ENCODE measurements around the gene TBC1D22A.
A peak's percentile ranks its signal among the peaks of the same experiment; 100 is the strongest.

The TBC1D22A gene

DNA sequence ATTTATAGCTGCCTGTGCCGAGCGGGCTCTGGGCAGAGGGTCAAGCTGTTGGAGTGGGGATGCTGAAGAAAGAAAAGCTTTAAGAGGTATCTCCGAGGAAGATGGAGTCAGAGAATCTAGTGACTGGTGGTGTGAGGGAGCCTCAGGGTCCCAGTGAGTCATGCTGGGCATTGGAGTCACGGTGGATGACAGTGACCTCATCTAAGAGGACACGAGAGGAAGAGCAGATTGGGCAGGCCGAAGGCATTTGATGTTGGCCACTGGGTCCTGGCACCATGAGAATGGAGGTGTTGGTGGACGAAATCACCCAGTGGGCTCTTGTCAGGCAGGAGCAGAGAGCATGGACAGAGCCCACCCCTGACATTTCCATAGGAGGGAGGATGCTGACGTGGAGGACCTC is 68.4 kb downstream of the TBC1D22A start:
- Histone ChIP-seq H3K9ac (no peak overlapping the region), H4K20me1 (peaks cover 10 to 82% (median 48%) of the 10 kb centered on the region in 11 experiments; a peak in 20 of 22 replicates), H3K4me3 (no peak overlapping the region), H3K4me2 (peak overlapping the region in 2 of 11 experiments; percentile 15 to 57; a peak in 3 of 22 replicates), H3K4me1 (peaks cover 0 to 29% (median 6%) of the 10 kb centered on the region in 10 experiments; a peak in 11 of 20 replicates), H3K36me3 (peaks cover 79 to 100% (median 95%) of the 10 kb centered on the region in 11 experiments), H3K27me3 (no peaks in the 10 kb centered on the region), H3K27ac (no peak overlapping the region), H3K9me3 (replicated peaks in 1 of 11) (peaks cover 31 to 51% (median 42%) of the 10 kb centered on the region in 11 experiments)
- no peak for TF ChIP-seq Cebpa-rat (IDR thresholded peaks at IDR 0.05)

GRCh38 chr22:46833228-46833627 is 70.8 kb downstream of the TBC1D22A start:
- H3K4me2 ChIP-seq, result no peak overlapping the region
- H3K36me3 ChIP-seq, result peaks cover 61 to 93% (median 86%) of the 10 kb centered on the region in 11 experiments
- no peak overlapping the region for H3K4me3 ChIP-seq
- no peaks in the 10 kb centered on the region for H3K27me3 ChIP-seq
- peaks cover 3 to 59% (median 31%) of the 10 kb centered on the region in 11 experiments; a peak in 17 of 22 replicates for H4K20me1 ChIP-seq
- H3K9me3 ChIP-seq (replicated peaks in 1 of 11), result peaks cover 45 to 72% (median 64%) of the 10 kb centered on the region in 11 experiments
- TF ChIP-seq Cebpa-rat (IDR thresholded peaks at IDR 0.05), result no peak
- no peak overlapping the region for H3K27ac ChIP-seq
- H3K9ac ChIP-seq, result no peak overlapping the region
- H3K4me1 ChIP-seq, result peaks cover 0 to 29% (median 3%) of the 10 kb centered on the region in 10 experiments; a peak in 8 of 20 replicates

DNA sequence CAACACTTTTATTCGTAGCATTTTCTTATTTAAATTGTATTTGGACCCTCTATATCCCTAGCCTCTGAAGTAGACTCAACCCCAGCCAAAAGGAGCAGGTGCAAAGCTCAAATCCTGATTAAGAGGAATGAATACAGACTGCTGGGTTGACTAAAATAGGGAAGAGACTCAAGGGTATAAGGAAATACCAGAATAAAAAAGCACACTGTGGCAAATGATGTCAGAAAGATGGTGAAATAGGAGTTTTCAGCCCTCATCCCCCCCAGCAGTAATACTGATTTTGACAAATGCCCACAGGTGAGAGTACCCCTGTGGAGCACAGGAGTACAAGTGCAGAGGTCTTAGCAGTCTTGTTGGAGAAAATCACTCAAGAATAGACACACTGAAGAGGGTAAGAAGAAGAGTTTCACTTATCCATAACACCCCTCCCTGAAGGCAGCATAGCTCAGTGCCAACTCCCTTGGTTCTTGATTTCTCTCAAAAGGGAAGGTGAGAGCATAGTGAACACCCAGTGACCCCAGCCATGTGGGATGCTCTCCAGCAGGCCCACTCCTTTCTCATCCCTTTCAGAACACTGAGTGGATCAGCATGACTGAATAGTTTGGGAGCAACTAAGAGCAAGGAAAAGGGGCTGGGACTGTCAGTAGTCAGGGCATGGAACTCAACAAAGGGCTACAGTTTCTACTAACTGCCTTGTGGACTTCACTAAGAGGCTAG is 71.7 kb downstream of the TBC1D22A start:
- Histone ChIP-seq H3K4me3 (peak overlapping the region in 2 of 10 experiments; percentile 19 to 26; a peak in 2 of 20 replicates), H3K36me3 (peaks cover 52 to 93% (median 78%) of the 10 kb centered on the region in 11 experiments), H3K4me2 (no peak overlapping the region), H4K20me1 (peaks cover 0 to 49% (median 22%) of the 10 kb centered on the region in 11 experiments; a peak in 15 of 22 replicates), H3K9me3 (replicated peaks in 1 of 11) (peaks cover 45 to 82% (median 68%) of the 10 kb centered on the region in 11 experiments), H3K27ac (no peak overlapping the region), H3K4me1 (peaks cover 0 to 29% (median 3%) of the 10 kb centered on the region in 10 experiments; a peak in 8 of 20 replicates), H3K9ac (no peak overlapping the region), H3K27me3 (no peaks in the 10 kb centered on the region)
- TF ChIP-seq Cebpa-rat (IDR thresholded peaks at IDR 0.05), result no peak

DNA sequence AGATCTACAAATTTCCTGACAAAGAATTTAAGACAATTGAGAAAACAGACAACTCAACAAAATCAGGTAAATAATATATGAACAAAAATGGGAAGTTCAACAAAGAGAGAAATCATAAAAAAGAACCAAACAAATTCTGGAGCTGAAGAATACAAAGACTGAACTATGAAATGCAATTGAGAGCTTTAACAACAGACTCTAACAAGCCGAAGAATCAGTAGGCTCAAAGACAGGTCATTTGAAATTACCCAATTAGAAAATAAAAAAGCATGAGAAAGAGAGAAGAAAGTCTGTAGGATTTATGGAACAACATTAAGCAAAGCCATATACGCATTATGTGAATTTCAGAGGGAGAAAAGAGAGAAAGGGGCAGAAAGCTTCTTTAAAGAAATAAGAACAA is 72.8 kb downstream of the TBC1D22A start:
- peaks cover 0 to 38% (median 11%) of the 10 kb centered on the region in 11 experiments; a peak in 13 of 22 replicates for H4K20me1 ChIP-seq
- peaks cover 45 to 82% (median 68%) of the 10 kb centered on the region in 11 experiments for H3K9me3 ChIP-seq (replicated peaks in 1 of 11)
- H3K9ac ChIP-seq, result no peak overlapping the region
- peaks cover 47 to 89% (median 70%) of the 10 kb centered on the region in 11 experiments for H3K36me3 ChIP-seq
- no peaks in the 10 kb centered on the region for H3K27me3 ChIP-seq
- TF ChIP-seq Cebpa-rat (IDR thresholded peaks at IDR 0.05), result no peak
- H3K4me1 ChIP-seq, result peaks cover 0 to 19% (median under 1%) of the 10 kb centered on the region in 10 experiments; a peak in 8 of 20 replicates
- H3K4me3 ChIP-seq, result 0 out of 20 replicates have a peak overlapping the region, but pooled peaks of 1 of the 10 experiments have one; percentile 2
- no peak overlapping the region for H3K4me2 ChIP-seq
- no peak overlapping the region for H3K27ac ChIP-seq

DNA sequence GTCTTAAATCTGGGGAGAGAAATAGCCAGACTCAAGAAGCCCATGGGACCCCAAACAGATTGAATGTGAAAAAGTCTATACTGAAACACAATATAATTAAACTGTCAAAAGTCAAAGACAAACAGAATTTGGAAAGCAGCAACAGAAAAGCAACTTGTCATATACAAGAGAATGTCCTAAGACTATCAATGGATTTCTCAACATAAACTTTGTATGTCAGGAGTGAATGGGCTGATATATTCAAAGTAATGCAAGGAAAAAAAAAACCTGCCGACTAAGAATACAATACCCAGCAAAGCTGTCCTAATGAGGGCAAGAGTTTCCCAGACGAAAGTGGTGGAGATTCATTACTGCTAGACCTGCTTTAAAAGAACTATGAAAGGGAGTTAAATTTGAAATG is 73.2 kb downstream of the TBC1D22A start:
- TF ChIP-seq Cebpa-rat (IDR thresholded peaks at IDR 0.05), result no peak
- Histone ChIP-seq H3K9me3 (replicated peaks in 1 of 11) (peaks cover 45 to 82% (median 68%) of the 10 kb centered on the region in 11 experiments), H3K4me3 (0 out of 20 replicates have a peak overlapping the region, but pooled peaks of 1 of the 10 experiments have one; percentile 2), H4K20me1 (peaks cover 0 to 38% (median 7%) of the 10 kb centered on the region in 11 experiments; a peak in 11 of 22 replicates), H3K27ac (no peak overlapping the region), H3K9ac (no peak overlapping the region), H3K4me2 (no peak overlapping the region), H3K36me3 (peaks cover 47 to 88% (median 66%) of the 10 kb centered on the region in 11 experiments), H3K27me3 (no peaks in the 10 kb centered on the region), H3K4me1 (peaks cover 0 to 15% (median 0%) of the 10 kb centered on the region in 10 experiments; a peak in 6 of 20 replicates)

- Histone ChIP-seq H3K4me3 (no peak overlapping the region), H3K9ac (no peak overlapping the region), H3K27me3 (no peaks in the 10 kb centered on the region), H3K4me2 (no peak overlapping the region), H3K36me3 (peaks cover 14 to 84% (median 28%) of the 10 kb centered on the region in 11 experiments; a peak in 19 of 22 replicates), H3K9me3 (replicated peaks in 1 of 11) (peaks cover 7 to 28% (median 20%) of the 10 kb centered on the region in 11 experiments; a peak in 20 of 22 replicates), H3K27ac (no peak overlapping the region), H4K20me1 (peaks cover 25 to 63% (median 46%) of the 10 kb centered on the region in 11 experiments), H3K4me1 (peaks cover 0 to 22% (median 15%) of the 10 kb centered on the region in 10 experiments; a peak in 15 of 20 replicates)
- TF ChIP-seq Cebpa-rat (IDR thresholded peaks at IDR 0.05), result no peak
These were observed 79.1 kb downstream of the TBC1D22A start for GRCh38 chr22:46841522-46841921.

DNA sequence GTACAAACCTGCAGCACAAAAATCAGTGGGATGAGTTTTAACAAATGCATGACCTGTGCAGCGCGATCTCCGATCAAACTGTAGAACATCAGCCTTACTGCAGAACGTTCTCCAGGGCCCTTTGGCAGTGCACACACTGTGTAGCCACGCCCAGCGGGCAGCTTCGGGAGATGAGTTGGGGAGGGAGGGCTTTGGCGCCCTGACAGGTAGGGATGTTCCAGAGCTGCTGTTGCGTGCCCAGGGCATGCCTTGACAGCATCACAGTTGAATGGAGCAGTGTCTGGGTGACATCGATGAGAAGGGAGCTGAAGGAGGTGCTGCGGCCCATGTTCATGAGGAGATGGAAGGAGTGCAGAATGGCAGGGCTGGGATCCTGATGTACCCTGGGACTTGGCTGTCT is 80.2 kb downstream of the TBC1D22A start:
- no peaks in the 10 kb centered on the region for H3K27me3 ChIP-seq
- H3K9ac ChIP-seq, result no peak overlapping the region
- no peak overlapping the region for H3K4me3 ChIP-seq
- peaks cover 33 to 74% (median 57%) of the 10 kb centered on the region in 11 experiments for H4K20me1 ChIP-seq
- H3K27ac ChIP-seq, result no peak overlapping the region
- TF ChIP-seq Cebpa-rat (IDR thresholded peaks at IDR 0.05), result no peak
- peaks cover 0 to 27% (median 15%) of the 10 kb centered on the region in 10 experiments; a peak in 15 of 20 replicates for H3K4me1 ChIP-seq
- peaks cover 14 to 85% (median 33%) of the 10 kb centered on the region in 11 experiments; a peak in 18 of 22 replicates for H3K36me3 ChIP-seq
- no peak overlapping the region for H3K4me2 ChIP-seq
- H3K9me3 ChIP-seq (replicated peaks in 1 of 11), result peaks cover 0 to 18% (median 10%) of the 10 kb centered on the region in 11 experiments; a peak in 16 of 22 replicates

DNA sequence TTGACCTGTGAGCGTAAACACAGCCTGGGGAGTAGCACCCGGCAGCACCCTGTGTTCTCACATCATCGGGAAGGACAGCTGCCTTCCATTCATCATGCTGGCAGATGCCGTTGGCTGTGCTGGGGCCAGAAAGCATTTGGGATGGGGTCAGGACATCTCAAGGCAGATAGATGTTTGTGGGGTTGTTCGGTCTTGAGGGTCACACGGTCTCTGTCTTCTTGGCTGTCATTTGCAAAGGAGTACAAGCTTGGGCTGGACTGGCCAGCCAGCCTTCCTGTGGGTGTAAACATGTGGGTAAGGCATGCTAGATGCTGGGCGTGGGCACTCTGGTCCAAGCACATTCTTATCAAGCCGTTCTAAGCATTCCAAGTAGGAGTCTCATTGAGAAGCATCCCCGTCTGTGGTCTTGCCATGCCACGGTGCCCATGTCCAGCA is 81.4 kb downstream of the TBC1D22A start:
- Histone ChIP-seq H3K4me1 (peaks cover 0 to 27% (median 15%) of the 10 kb centered on the region in 10 experiments; a peak in 15 of 20 replicates), H3K4me3 (no peak overlapping the region), H3K4me2 (no peak overlapping the region), H3K27ac (no peak overlapping the region), H3K9ac (no peak overlapping the region), H3K27me3 (no peaks in the 10 kb centered on the region), H3K9me3 (replicated peaks in 1 of 11) (peaks cover 0 to 6% (median 0%) of the 10 kb centered on the region in 11 experiments; a peak in 2 of 22 replicates), H4K20me1 (peaks cover 39 to 86% (median 69%) of the 10 kb centered on the region in 11 experiments), H3K36me3 (peaks cover 14 to 86% (median 38%) of the 10 kb centered on the region in 11 experiments; a peak in 18 of 22 replicates)
- TF ChIP-seq Cebpa-rat (IDR thresholded peaks at IDR 0.05), result no peak
